ENCODE results near the gene NOB1. TPM values are rescaled to one million over a fixed set of nuclear protein-coding genes. Genes with fewer than 3 reads are reported as not detected.

Gene NOB1
- 105 and 163 TPM in 2 replicates for total RNA-seq (2011; cell fraction: chromatin; rRNA removed; ENCODE audit: low replicate concordance)
- total RNA-seq (2011; cell fraction: nucleolus; rRNA removed), result 111 and 135 TPM in 2 replicates
- total RNA-seq (2011; cell fraction: nucleoplasm; rRNA removed), result 77.2 and 104 TPM in 2 replicates
- total RNA-seq (2014; rRNA removed), result 91.1 and 91.3 TPM in 2 replicates
- total RNA-seq (2014; rRNA removed; fragmentation: Illumina TruSeq; extraction: Trizol), result 61.3 and 63.6 TPM in 2 replicates
- total RNA-seq (2015; rRNA removed; fragmentation: Illumina TruSeq; extraction: Trizol), result 81.2 and 85.7 TPM in 2 replicates
- 117 and 119 TPM in 2 replicates for total RNA-seq (2021)
- 116 and 135 TPM in 2 replicates for polyA plus RNA-seq (2011; rRNA removed)
- polyA plus RNA-seq (2011; cell fraction: cytosol; rRNA removed), result 157 and 178 TPM in 2 replicates
- polyA plus RNA-seq (2011; cell fraction: nucleus; rRNA removed), result 86.6 and 87.3 TPM in 2 replicates
- polyA plus RNA-seq (2012), result 117 and 160 TPM in 2 replicates
- polyA plus RNA-seq (2014; fragmentation: Illumina TruSeq; extraction: Trizol), result 129 and 135 TPM in 2 replicates
- 100 to 1,000 TPM in 1 of 2 experiments, 10 to 100 TPM in 1; 42.4 to 139 TPM for polyA plus RNA-seq (2014; fragmentation: Nextera tagmentation; extraction: Ambion mirVana)
- polyA plus RNA-seq (2014; rRNA removed), result 148 and 150 TPM in 2 replicates
- 122 and 124 TPM in 2 replicates for polyA minus RNA-seq (2011; rRNA and poly(A)+ RNA removed)
- polyA minus RNA-seq (2011; cell fraction: cytosol; rRNA and poly(A)+ RNA removed), result 84.0 and 111 TPM in 2 replicates
- polyA minus RNA-seq (2011; cell fraction: nucleus; rRNA and poly(A)+ RNA removed), result 40.3 and 72.0 TPM in 2 replicates
- Bru-seq, nascent RNA, result percentile 93 among the genes with signal in this experiment
- BruChase-seq, experiment 1, labeled RNA remaining after a 2-hour chase, result percentile 92 among the genes with signal in this experiment
- BruChase-seq, experiment 2, labeled RNA remaining after a 6-hour chase, result percentile 91 among the genes with signal in this experiment
- long read RNA-seq, experiment 1, transcript NOB1-201 (9 exons, 1,734 nt), result major isoform, 204 of 325 reads
- long read RNA-seq, experiment 1, partial matches to known transcripts, result 62 of 325 reads
- long read RNA-seq, experiment 1, other reads (novel, unspliced or antisense), result 59 of 325 reads
- long read RNA-seq, experiment 2, transcript NOB1-201 (9 exons, 1,734 nt), result major isoform, 101 of 168 reads
- long read RNA-seq, experiment 2, partial matches to known transcripts, result 52 of 168 reads
- long read RNA-seq, experiment 2, other reads (novel, unspliced or antisense), result 15 of 168 reads
- long read RNA-seq, experiment 3, transcript NOB1-201 (9 exons, 1,734 nt), result major isoform, 204 of 231 reads
- long read RNA-seq, experiment 3, partial matches to known transcripts, result 13 of 231 reads
- long read RNA-seq, experiment 3, other reads (novel, unspliced or antisense), result 14 of 231 reads

DNA sequence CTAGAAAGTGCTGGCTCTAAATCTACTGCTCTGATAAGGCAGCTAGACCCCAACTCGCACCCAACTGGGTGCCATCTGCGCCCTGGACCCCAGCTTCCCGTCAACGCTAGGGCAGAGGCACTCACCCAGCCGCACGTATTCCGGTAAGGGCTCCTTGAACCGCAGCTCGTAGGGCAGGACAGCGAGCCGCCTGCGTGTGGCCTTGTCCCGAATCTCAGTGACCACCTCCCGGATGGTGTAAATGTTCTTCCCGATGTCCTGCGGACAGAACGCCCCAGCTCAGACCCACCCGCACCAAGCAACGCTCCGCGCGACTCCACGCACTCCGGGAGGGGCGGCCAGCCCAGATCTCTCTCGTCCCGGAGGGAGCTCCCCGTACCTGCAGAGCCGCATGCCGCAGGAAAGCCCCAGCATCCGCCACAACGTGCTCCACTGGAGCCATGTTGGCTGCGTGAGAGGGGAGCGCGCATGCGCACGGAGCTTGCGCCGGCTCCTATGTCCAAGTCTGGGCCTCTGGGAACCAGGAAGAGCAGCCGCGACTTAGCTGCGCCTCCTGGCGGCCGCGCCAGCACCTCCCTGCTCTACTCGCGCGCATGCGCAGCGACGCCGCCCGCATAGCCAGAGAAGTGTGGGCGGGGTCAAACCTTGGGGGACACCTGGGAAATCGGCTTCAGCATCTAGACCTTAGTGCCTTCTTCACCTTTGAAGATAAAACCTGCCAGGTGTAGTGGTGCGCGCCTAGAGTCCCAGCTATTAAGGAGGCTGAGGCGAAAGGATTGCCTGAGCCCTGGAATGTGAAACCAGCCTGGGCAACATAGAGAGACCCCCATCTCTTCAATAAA lies at the start of gene NOB1:
Gene NOB1 (minus strand): TSS at position 458 of the 842 bp plus-strand sequence. CDS start 16 bp downstream, at position 442.
- H4K20me1 ChIP-seq (replicated peaks; ENCODE audit: control insufficient read depth, insufficient read depth, low read length), result no peaks in the 10 kb centered on the region
- H3K9me3 ChIP-seq (replicated peaks; ENCODE audit: control insufficient read depth, insufficient read depth, low read depth, low read length), result no peaks in the 10 kb centered on the region; the same call in 1 of the 2 replicates
- peak within 1 kb of the TSS; percentile 84 for H3K27ac ChIP-seq (ENCODE audit: extremely low read depth, low read depth, low read length)
- H3K27me3 ChIP-seq (ENCODE audit: control insufficient read depth in 2 of 2, insufficient read depth in 2 of 2, low read length in 2 of 2), result no peaks in the 10 kb centered on the region
- peaks cover 47% of the 10 kb centered on the region for H3K79me2 ChIP-seq (ENCODE audit: control insufficient read depth, insufficient read depth, low read length)
- peak within 1 kb of the TSS; percentile 95 for H3K4me3 ChIP-seq
- ChIA-PET POLR2A (interaction anchor here (0.5 to 4.0 kb wide), 13 partner anchors 8 to 50 kb away, joined by 3 to 56 read pairs (median 5); partner anchors contain the start of gene NQO1), CTCF (ENCODE audit: low intra/inter-chr PET ratio) (interaction anchor here (1.0 to 1.8 kb wide), 3 partner anchors 45 to 359 kb away, joined by 7 to 29 read pairs (median 8); no protein-coding TSS in a partner anchor)
- peaks cover 37% of the 10 kb centered on the region; the same call in 2 of the 3 replicates for H3K36me3 ChIP-seq (ENCODE audit: control insufficient read depth, insufficient read depth, low read length)
- in situ Hi-C loops (cut with MboI), result loop anchor here (5.0 kb wide), 1 partner anchor 42 kb away; no protein-coding TSS in a partner anchor
- FAIRE-seq (peak; percentile 89), ATAC-seq (peak; percentile 97), DNase-seq (ENCODE audit: extremely low read depth in 1 of 4, low spot score in 3 of 4) (peak; percentile 94 to 98 (median 95))
- peak within 1 kb of the TSS; percentile 98 for H3K4me2 ChIP-seq (ENCODE audit: insufficient read depth, low read length)
- TSS peak; percentile 57 for BruUV-seq (replicated peaks)
- no peaks in the 10 kb centered on the region for H3K9me1 ChIP-seq (ENCODE audit: control insufficient read depth, insufficient read depth, low read length)
- peak within 1 kb of the TSS; percentile 97 to 99 for H3K9ac ChIP-seq (ENCODE audit: insufficient read depth in 1 of 2, low read depth in 2 of 2, low read length in 2 of 2)
- 1% methylated on average over 54 of the region's 58 CpGs for WGBS (ENCODE audit: insufficient coverage, low coverage, missing lambda C conversion rate)
- intact Hi-C loops (cut with micrococcal nuclease), result loop anchor here (1.0 kb wide), 4 partner anchors 27 to 358 kb away; no protein-coding TSS in a partner anchor
- peaks cover 5 to 14% of the 10 kb centered on the region in 2 experiments; a peak in 4 of 5 replicates for H3K4me1 ChIP-seq (replicated peaks in 1 of 2; ENCODE audit: control insufficient read depth in 2 of 2, insufficient read depth in 2 of 2, low read length in 2 of 2)
- peak within 1 kb of the TSS; percentile 94 for H2AFZ ChIP-seq (ENCODE audit: low read depth, low read length)
- TF ChIP-seq ZNF785 (CRISPR knock-in tag; IDR thresholded peaks at IDR 0.05) (no peak), SRF (CRISPR knock-in tag; IDR thresholded peaks at IDR 0.05) (peak in 1 of 2 experiments; percentile 82; a peak in 2 of 4 replicates), SMAD4 (CRISPR knock-in tag; conservative IDR thresholded peaks at IDR 0.05) (peak; percentile 41; the same call in 1 of the 2 replicates), ZNF274 (IDR thresholded peaks at IDR 0.05; ENCODE audit: borderline replicate concordance, low read depth, low read length) (no peak), RFX7 (CRISPR knock-in tag; IDR thresholded peaks at IDR 0.05) (no peak), CC2D1A (IDR thresholded peaks at IDR 0.05) (peak; percentile 36; the same call in 1 of the 2 replicates), MYC (IDR thresholded peaks at IDR 0.05; ENCODE audit: low read depth, low read length) (peak; percentile 99), MYC (CRISPR knock-in tag; IDR thresholded peaks at IDR 0.05; ENCODE audit: borderline replicate concordance, low read depth) (peak; percentile 98; the same call in 1 of the 2 replicates), MEIS2 (IDR thresholded peaks at IDR 0.05; ENCODE audit: partially characterized antibody) (peak; percentile 95), PHF20 (IDR thresholded peaks at IDR 0.05; ENCODE audit: partially characterized antibody) (peak; percentile 78), MLLT1 (IDR thresholded peaks at IDR 0.05) (0 out of 4 replicates have a peak, but pooled peaks of 1 of the 2 experiments have one; percentile 29), ELF1 (tag; IDR thresholded peaks at IDR 0.05) (peak; percentile 98), MBD2 (IDR thresholded peaks at IDR 0.05; ENCODE audit: borderline replicate concordance, low read depth) (peak; percentile 54; the same call in 1 of the 2 replicates)

Data from K562 (cell line).